ENCODE data around the gene CSF1R. TPM values are rescaled to one million over a fixed set of nuclear protein-coding genes. Genes with fewer than 3 reads are reported as not detected.

The CSF1R gene
- polyA plus RNA-seq, 3 donors: 2.9 to 17.0 (median 13.7) TPM

GRCh38 chr5:150021491-150022157, 64.7 kb downstream of the CSF1R start:
- no peak overlapping the region for H3K27ac ChIP-seq (ENCODE audit: low read depth, low read length)
- 76 to 87% (median 80%) methylated on average over 13 of the region's 13 CpGs for WGBS, 3 donors

GRCh38 chr5:150020249-150020648, 66.1 kb downstream of the CSF1R start:
- no peak overlapping the region for H3K27ac ChIP-seq (ENCODE audit: low read depth, low read length)
- 96 to 98% (median 97%) methylated on average over 1 of the region's 1 CpG for WGBS, 3 donors

- 63 to 87% (median 84%) methylated on average over 6 of the region's 6 CpGs for WGBS, 3 donors
- no peak overlapping the region for H3K27ac ChIP-seq (ENCODE audit: low read depth, low read length)
Observed at GRCh38 chr5:150017226-150018005, 68.9 kb downstream of the CSF1R start.

- H3K27ac ChIP-seq (ENCODE audit: low read depth, low read length): no peak overlapping the region
Observed at GRCh38 chr5:150016537-150016936, 69.8 kb downstream of the CSF1R start.

GRCh38 chr5:150015415-150015814, 70.9 kb downstream of the CSF1R start:
- H3K27ac ChIP-seq (ENCODE audit: low read depth, low read length): no peak overlapping the region
- WGBS, 3 donors: 91 to 98% (median 98%) methylated on average over 3 of the region's 3 CpGs

- WGBS, 3 donors: 97 to 98% (median 97%) methylated on average over 3 of the region's 3 CpGs
Observed at GRCh38 chr5:150014456-150014855, 71.9 kb downstream of the CSF1R start.

GRCh38 chr5:150013931-150014330, 72.4 kb downstream of the CSF1R start:
- H3K27ac ChIP-seq (ENCODE audit: low read depth, low read length): no peak overlapping the region
- WGBS, 3 donors: 95 to 98% (median 98%) methylated on average over 4 of the region's 4 CpGs

More at GRCh38 chr5:150014456-150014855, 71.9 kb downstream of the CSF1R start:
- H3K27ac ChIP-seq (ENCODE audit: low read depth, low read length): no peak overlapping the region

- no peak overlapping the region for H3K27ac ChIP-seq (ENCODE audit: low read depth, low read length)
- WGBS, 3 donors: 84 to 94% (median 88%) methylated on average over 6 of the region's 6 CpGs
Observed at GRCh38 chr5:150009671-150010387, 76.5 kb downstream of the CSF1R start.

GRCh38 chr5:150007050-150007449, 79.3 kb downstream of the CSF1R start:
- H3K27ac ChIP-seq (ENCODE audit: low read depth, low read length): no peak overlapping the region

- 83 to 92% (median 87%) methylated on average over 4 of the region's 4 CpGs for WGBS, 3 donors
- H3K27ac ChIP-seq (ENCODE audit: low read depth, low read length): no peak overlapping the region
Observed at GRCh38 chr5:150006318-150006717, 80.0 kb downstream of the CSF1R start.

Other genes starting within 250 kb of the CSF1R start
- gene PDE6A, start 141.8 kb downstream of the CSF1R start, polyA plus RNA-seq: under 1 TPM in 1 of 3 donors, not detected in 2; 0.01 TPM
- gene SLC26A2, start 125.8 kb downstream of the CSF1R start, polyA plus RNA-seq: 1 to 10 TPM; 1.8 to 2.9 (median 2.1) TPM
- 1 to 10 TPM; 1.8 to 3.3 (median 1.9) TPM for gene TIGD6, start 85.9 kb downstream of the CSF1R start, polyA plus RNA-seq
- 10 to 100 TPM in 2 of 3 donors, 1 to 10 TPM in 1; 7.7 to 16.3 (median 15.2) TPM for gene HMGXB3, start 85.8 kb downstream of the CSF1R start, polyA plus RNA-seq
- gene PDGFRB, start 69.3 kb upstream of the CSF1R start, polyA plus RNA-seq: 100 to 1,000 TPM in 1 of 3 donors, 10 to 100 TPM in 2; 13.7 to 102 (median 70.7) TPM
- under 1 TPM in 2 of 3 donors, not detected in 1; 0.12 to 0.34 TPM for gene CDX1, start 80.2 kb upstream of the CSF1R start, polyA plus RNA-seq
- gene SLC6A7, start 103.5 kb upstream of the CSF1R start, polyA plus RNA-seq: not detected
- under 1 TPM in 2 of 3 donors, not detected in 1; 0.06 to 0.07 TPM for gene CAMK2A, start 203.2 kb upstream of the CSF1R start, polyA plus RNA-seq
- gene ARSI, start 216.4 kb upstream of the CSF1R start, polyA plus RNA-seq: 1 to 10 TPM in 1 of 3 donors, under 1 TPM in 2; 0.10 to 1.1 (median 0.98) TPM

Data from adipose tissue (tissue), 3 donors.